ENCODE measurements around the gene KCNAB1.

- TF ChIP-seq CTCF (conservative IDR thresholded peaks at IDR 0.05 in 1 of 2, IDR thresholded peaks at IDR 0.05 in 1 of 2; ENCODE audit: extremely low read depth in 1 of 2, insufficient read depth in 1 of 2, low read depth in 1 of 2, low read length in 2 of 2) (no peak), EZH2 (IDR thresholded peaks at IDR 0.05; ENCODE audit: borderline replicate concordance, low read length) (no peak)
Observed at GRCh38 chr3:156093964-156094363, 26.4 kb upstream of the KCNAB1 start.
